ENCODE measurements around the gene ARFIP1.

The ARFIP1 gene

GRCh38 chr4:152731997-152732396 is 47.8 kb upstream of the ARFIP1 start:
- H3K4me1 ChIP-seq (ENCODE audit: control insufficient read depth, insufficient read depth, low read length), result no peaks in the 10 kb centered on the region
- TF ChIP-seq GLIS2 (tag by site-specific recombination; IDR thresholded peaks at IDR 0.05) (no peak), ZNF133 (tag by site-specific recombination; IDR thresholded peaks at IDR 0.05) (no peak), ZNF280C (tag by site-specific recombination; IDR thresholded peaks at IDR 0.05) (no peak), SCRT2 (tag by site-specific recombination; IDR thresholded peaks at IDR 0.05) (peak; percentile 28; the same call in 1 of the 2 replicates)
- no peak overlapping the region for H3K4me3 ChIP-seq (ENCODE audit: low read depth, low read length)
- CTCF ChIA-PET, result no interaction called here
- POLR2A ChIA-PET, result no interaction called here
- no peaks in the 10 kb centered on the region for H3K36me3 ChIP-seq (ENCODE audit: control insufficient read depth in 2 of 2, insufficient read depth in 1 of 2, low read length in 2 of 2)
- H3K9me3 ChIP-seq (ENCODE audit: control insufficient read depth, insufficient read depth, low read depth, low read length), result no peaks in the 10 kb centered on the region
- no peak overlapping the region for H3K27ac ChIP-seq (ENCODE audit: extremely low read depth, low read depth, low read length)

GRCh38 chr4:152734015-152734698 is 45.6 kb upstream of the ARFIP1 start:
- no peaks in the 10 kb centered on the region for H3K36me3 ChIP-seq (ENCODE audit: control insufficient read depth in 2 of 2, insufficient read depth in 1 of 2, low read length in 2 of 2)
- H3K27ac ChIP-seq (ENCODE audit: extremely low read depth, low read depth, low read length), result no peak overlapping the region
- CTCF ChIA-PET, result interaction anchor here (1.0 to 2.3 kb wide), 3 partner anchors 233 to 325 kb away, joined by 3 to 11 read pairs (median 6); no protein-coding TSS in a partner anchor
- no peaks in the 10 kb centered on the region for H3K9me3 ChIP-seq (ENCODE audit: control insufficient read depth, insufficient read depth, low read depth, low read length)
- H3K4me3 ChIP-seq (ENCODE audit: low read depth, low read length), result no peak overlapping the region
- POLR2A ChIA-PET, result interaction anchor here (0.5 kb wide), 1 partner anchor 77 kb away, joined by 11 read pairs; no protein-coding TSS in a partner anchor
- no peaks in the 10 kb centered on the region for H3K4me1 ChIP-seq (ENCODE audit: control insufficient read depth, insufficient read depth, low read length)
- TF ChIP-seq ELK4 (IDR thresholded peaks at IDR 0.05; ENCODE audit: borderline replicate concordance, low read depth, low read length) (no peak), GLI4 (tag by site-specific recombination; IDR thresholded peaks at IDR 0.05) (no peak), ZNF561 (tag by site-specific recombination; IDR thresholded peaks at IDR 0.05; ENCODE audit: borderline replicate concordance) (no peak), ZNF571 (tag by site-specific recombination; IDR thresholded peaks at IDR 0.05) (no peak), ZNF624 (tag by site-specific recombination; IDR thresholded peaks at IDR 0.05) (no peak), ZNF354C (tag by site-specific recombination; IDR thresholded peaks at IDR 0.05; ENCODE audit: borderline replicate concordance, low read depth) (no peak)

- CTCF ChIA-PET, result interaction anchor here (0.7 to 2.3 kb wide), 6 partner anchors 46 to 360 kb away, joined by 3 to 11 read pairs (median 3); no protein-coding TSS in a partner anchor
- TF ChIP-seq ZNF169 (tag by site-specific recombination; IDR thresholded peaks at IDR 0.05) (no peak), ZNF785 (tag by site-specific recombination; IDR thresholded peaks at IDR 0.05) (no peak), ZNF354C (tag by site-specific recombination; IDR thresholded peaks at IDR 0.05; ENCODE audit: borderline replicate concordance, low read depth) (no peak), ZNF121 (tag by site-specific recombination; IDR thresholded peaks at IDR 0.05) (no peak), ZNF600 (tag by site-specific recombination; IDR thresholded peaks at IDR 0.05) (no peak), SCRT1 (tag by site-specific recombination; IDR thresholded peaks at IDR 0.05; ENCODE audit: borderline replicate concordance) (no peak), ZNF596 (tag by site-specific recombination; IDR thresholded peaks at IDR 0.05) (no peak), ZNF670 (tag by site-specific recombination; IDR thresholded peaks at IDR 0.05; ENCODE audit: low read depth) (no peak), ZNF704 (tag by site-specific recombination; IDR thresholded peaks at IDR 0.05) (no peak), ZIC2 (tag by site-specific recombination; IDR thresholded peaks at IDR 0.05) (no peak), GLI4 (tag by site-specific recombination; IDR thresholded peaks at IDR 0.05) (no peak), YY2 (tag by site-specific recombination; IDR thresholded peaks at IDR 0.05) (no peak), ZNF335 (tag by site-specific recombination; conservative IDR thresholded peaks at IDR 0.05) (no peak), KLF16 (tag by site-specific recombination; IDR thresholded peaks at IDR 0.05) (no peak), KLF8 (tag by site-specific recombination; IDR thresholded peaks at IDR 0.05) (no peak), ZNF768 (tag by site-specific recombination; IDR thresholded peaks at IDR 0.05) (no peak), ZBTB49 (tag by site-specific recombination; IDR thresholded peaks at IDR 0.05; ENCODE audit: low read depth) (no peak), ZNF776 (tag by site-specific recombination; IDR thresholded peaks at IDR 0.05; ENCODE audit: borderline replicate concordance) (no peak)
Measured at GRCh38 chr4:152734699-152735050, 45.1 kb upstream of the ARFIP1 start.

More at GRCh38 chr4:152734699-152735050, 45.1 kb upstream of the ARFIP1 start:
- no peaks in the 10 kb centered on the region for H3K4me1 ChIP-seq (ENCODE audit: control insufficient read depth, insufficient read depth, low read length)
- POLR2A ChIA-PET, result interaction anchor here (0.5 kb wide), 1 partner anchor 77 kb away, joined by 11 read pairs; no protein-coding TSS in a partner anchor
- H3K27ac ChIP-seq (ENCODE audit: extremely low read depth, low read depth, low read length), result no peak overlapping the region
- H3K4me3 ChIP-seq (ENCODE audit: low read depth, low read length), result no peak overlapping the region
- no peaks in the 10 kb centered on the region for H3K36me3 ChIP-seq (ENCODE audit: control insufficient read depth in 2 of 2, insufficient read depth in 1 of 2, low read length in 2 of 2)
- H3K9me3 ChIP-seq (ENCODE audit: control insufficient read depth, insufficient read depth, low read depth, low read length), result no peaks in the 10 kb centered on the region
